SH-SY5Y (cell line): ENCODE results near the gene DDX27.

Experiments
- GATA2 ChIP-seq: IDR thresholded peaks from 2 replicates; pipeline ENCODE4 v1.6.1; 2011; ENCODE audit warnings: mild to moderate bottlenecking, low read depth, low read length
- GATA3 ChIP-seq: IDR thresholded peaks from 2 replicates; pipeline ENCODE4 v1.6.1; 2011; ENCODE audit warnings: low read depth, mild to moderate bottlenecking, low read length, moderate library complexity

DNA sequence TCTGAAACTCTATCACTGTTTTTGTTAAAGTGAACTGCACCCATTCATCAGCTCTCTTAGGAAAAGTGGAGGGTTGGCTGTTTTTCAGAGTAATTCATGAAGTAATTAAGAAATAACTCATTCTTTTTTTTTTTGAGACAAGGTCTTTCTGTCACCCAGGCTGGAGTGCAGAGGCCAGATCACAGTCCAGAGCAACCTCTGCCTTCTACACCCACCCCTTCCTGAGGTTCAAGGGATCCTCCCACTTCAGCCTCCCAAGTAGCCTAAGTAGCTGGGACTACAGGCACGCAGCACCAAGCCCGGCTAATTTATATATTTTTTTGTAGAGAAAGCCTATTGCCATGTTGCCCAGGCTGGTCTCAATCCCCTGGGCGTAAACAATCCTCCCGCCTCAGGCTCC, 56.0 kb downstream of the DDX27 start:
- TF ChIP-seq GATA2, result no peak
- no peak for TF ChIP-seq GATA3
